ENCODE results near the gene ADARB2. TPM values are rescaled to one million over a fixed set of nuclear protein-coding genes. Genes with fewer than 3 reads are reported as not detected.

ADARB2 gene
- total and polyA plus RNA-seq, 10 of the 15 experiments (the other 5 are each of a cell fraction or from before 2014, with no cell fraction given), result 0.02 to 4.1 (median 0.76) TPM

- TF ChIP-seq RELB (IDR thresholded peaks at IDR 0.05; ENCODE audit: low read depth), result no peak
- no peak for TF ChIP-seq BMI1 (IDR thresholded peaks at IDR 0.05; ENCODE audit: borderline replicate concordance)
- TF ChIP-seq BCL11A (IDR thresholded peaks at IDR 0.05; ENCODE audit: low read depth, low read length), result no peak
These were observed 373.0 kb downstream of the ADARB2 start (continued) for GRCh38 chr10:1364151-1364910.

- H3K9ac ChIP-seq (ENCODE audit: control insufficient read depth, insufficient read depth, low read length), result no peak overlapping the region
- in situ Hi-C loops (cut with MboI) (no loop called here), intact Hi-C loops (cut with micrococcal nuclease; ENCODE audit: unreplicated experiment) (no loop called here)
- no peaks in the 10 kb centered on the region for H3K9me3 ChIP-seq (replicated peaks; ENCODE audit: control insufficient read depth, insufficient read depth, low read length)
- ChIA-PET RAD21 (ENCODE audit: unreplicated experiment) (no interaction called here), CTCF (no interaction called here), POLR2A (no interaction called here), SMC1A (ENCODE audit: uncharacterized antibody, unreplicated experiment) (no interaction called here)
- no peak overlapping the region for H3K4me2 ChIP-seq (ENCODE audit: control insufficient read depth, insufficient read depth)
- H3K27ac ChIP-seq (ENCODE audit: control insufficient read depth, insufficient read depth), result no peak overlapping the region
- ATAC-seq (no peak), FAIRE-seq (no peak), DNase-seq (ENCODE audit: low read depth, low spot score) (no peak)
- H4K20me1 ChIP-seq (ENCODE audit: control insufficient read depth, insufficient read depth), result no peaks in the 10 kb centered on the region
- H3K4me1 ChIP-seq (ENCODE audit: control insufficient read depth, insufficient read depth, low read length), result no peaks in the 10 kb centered on the region; the same call in 1 of the 2 replicates
- H3K36me3 ChIP-seq (ENCODE audit: control insufficient read depth in 2 of 2, insufficient read depth in 2 of 2, low read length in 1 of 2), result no peaks in the 10 kb centered on the region
- BruUV-seq (replicated peaks), result no TSS peak
- no peak overlapping the region for H3K4me3 ChIP-seq
- H2AFZ ChIP-seq (ENCODE audit: control insufficient read depth, low read depth, low read length), result no peak overlapping the region
- no peaks in the 10 kb centered on the region for H3K27me3 ChIP-seq (replicated peaks in 1 of 2; ENCODE audit: control insufficient read depth in 2 of 2, insufficient read depth in 2 of 2, low read length in 1 of 2)
- 76% methylated on average over 42 of the region's 63 CpGs for WGBS (ENCODE audit: insufficient coverage, insufficient replicate concordance, low lambda C conversion rate, missing lambda C conversion rate)
- no peaks in the 10 kb centered on the region for H3K79me2 ChIP-seq (ENCODE audit: control insufficient read depth, insufficient read depth, low read length)
- TF ChIP-seq HDGF (IDR thresholded peaks at IDR 0.05) (no peak), TBL1XR1 (IDR thresholded peaks at IDR 0.05; ENCODE audit: low read depth, low read length) (no peak), ZZZ3 (IDR thresholded peaks at IDR 0.05; ENCODE audit: control insufficient read depth, insufficient read length, low read depth) (no peak), CHD4 (IDR thresholded peaks at IDR 0.05) (no peak), EED (IDR thresholded peaks at IDR 0.05; ENCODE audit: low read depth) (no peak), KAT2A (conservative IDR thresholded peaks at IDR 0.05; ENCODE audit: control insufficient read depth, low read depth, low read length) (no peak), USF2 (IDR thresholded peaks at IDR 0.05; ENCODE audit: borderline replicate concordance, low read depth, low read length) (no peak), RCOR1 (conservative IDR thresholded peaks at IDR 0.05; ENCODE audit: low read depth, low read length) (no peak), DPF2 (IDR thresholded peaks at IDR 0.05) (no peak), CTCF (IDR thresholded peaks at IDR 0.05 in 2 of 3, conservative IDR thresholded peaks at IDR 0.05 in 1 of 3; ENCODE audit: control insufficient read depth in 2 of 3, extremely low read depth in 1 of 3, insufficient read depth in 1 of 3, low read depth in 3 of 3, low read length in 3 of 3) (no peak), SMARCA5 (IDR thresholded peaks at IDR 0.05) (no peak), IRF3 (IDR thresholded peaks at IDR 0.05) (no peak), STAT3 (IDR thresholded peaks at IDR 0.05; ENCODE audit: low read depth, low read length) (no peak), HDAC6 (IDR thresholded peaks at IDR 0.05; ENCODE audit: unreplicated experiment) (no peak), CREB1 (IDR thresholded peaks at IDR 0.05; ENCODE audit: low read depth) (no peak)
These were observed 373.7 kb downstream of the ADARB2 start for GRCh38 chr10:1363446-1364121.

Data from GM12878 (cell line).